ENCODE measurements around the gene TAF8.

The TAF8 gene

GRCh38 chr6:42125231-42125630 lies 74.9 kb downstream of the TAF8 start:
- Histone ChIP-seq H3K36me3 (ENCODE audit: insufficient read depth) (no peaks in the 10 kb centered on the region), H3K79me2 (ENCODE audit: insufficient read depth, low read depth) (no peaks in the 10 kb centered on the region), H3K4me2 (no peak overlapping the region), H3K27ac (no peak overlapping the region), H4K20me1 (ENCODE audit: insufficient read depth) (no peaks in the 10 kb centered on the region), H3K4me1 (ENCODE audit: low read depth, poor library complexity, severe bottlenecking) (no peaks in the 10 kb centered on the region), H2AFZ (ENCODE audit: low read depth) (no peak overlapping the region), H3K27me3 (ENCODE audit: insufficient read depth, low read depth) (no peaks in the 10 kb centered on the region), H3K9ac (no peak overlapping the region), H3K4me3 (IDR thresholded peaks at IDR 0.05; ENCODE audit: insufficient read depth, low read depth, low read length) (no peak overlapping the region)
- no peak for TF ChIP-seq CTCF (conservative IDR thresholded peaks at IDR 0.05; ENCODE audit: low read depth, low read length)

- H3K4me1 ChIP-seq (ENCODE audit: low read depth, poor library complexity, severe bottlenecking), result no peaks in the 10 kb centered on the region
- H3K27me3 ChIP-seq (ENCODE audit: insufficient read depth, low read depth), result no peaks in the 10 kb centered on the region
- no peak overlapping the region for H3K4me2 ChIP-seq
- no peak overlapping the region for H2AFZ ChIP-seq (ENCODE audit: low read depth)
- H3K79me2 ChIP-seq (ENCODE audit: insufficient read depth, low read depth), result no peaks in the 10 kb centered on the region
- H3K4me3 ChIP-seq (IDR thresholded peaks at IDR 0.05; ENCODE audit: insufficient read depth, low read depth, low read length), result no peak overlapping the region
- H4K20me1 ChIP-seq (ENCODE audit: insufficient read depth), result no peaks in the 10 kb centered on the region
- TF ChIP-seq CTCF (conservative IDR thresholded peaks at IDR 0.05; ENCODE audit: low read depth, low read length), result no peak
- H3K9ac ChIP-seq, result no peak overlapping the region
- no peaks in the 10 kb centered on the region for H3K36me3 ChIP-seq (ENCODE audit: insufficient read depth)
- no peak overlapping the region for H3K27ac ChIP-seq
Observed at GRCh38 chr6:42125663-42126062, 75.3 kb downstream of the TAF8 start.

- no peaks in the 10 kb centered on the region for H4K20me1 ChIP-seq (ENCODE audit: insufficient read depth)
- no peaks in the 10 kb centered on the region for H3K79me2 ChIP-seq (ENCODE audit: insufficient read depth, low read depth)
- H3K4me2 ChIP-seq, result no peak overlapping the region
- H2AFZ ChIP-seq (ENCODE audit: low read depth), result no peak overlapping the region
- H3K4me1 ChIP-seq (ENCODE audit: low read depth, poor library complexity, severe bottlenecking), result no peaks in the 10 kb centered on the region
- H3K9ac ChIP-seq, result no peak overlapping the region
- no peaks in the 10 kb centered on the region for H3K36me3 ChIP-seq (ENCODE audit: insufficient read depth)
- no peaks in the 10 kb centered on the region for H3K27me3 ChIP-seq (ENCODE audit: insufficient read depth, low read depth)
- no peak for TF ChIP-seq CTCF (conservative IDR thresholded peaks at IDR 0.05; ENCODE audit: low read depth, low read length)
- no peak overlapping the region for H3K27ac ChIP-seq
- no peak overlapping the region for H3K4me3 ChIP-seq (IDR thresholded peaks at IDR 0.05; ENCODE audit: insufficient read depth, low read depth, low read length)
Observed at GRCh38 chr6:42128460-42129359, 78.4 kb downstream of the TAF8 start.

- H3K36me3 ChIP-seq (ENCODE audit: insufficient read depth), result no peaks in the 10 kb centered on the region
- H3K27ac ChIP-seq, result no peak overlapping the region
- H3K4me3 ChIP-seq (IDR thresholded peaks at IDR 0.05; ENCODE audit: insufficient read depth, low read depth, low read length), result no peak overlapping the region
- H2AFZ ChIP-seq (ENCODE audit: low read depth), result no peak overlapping the region
- H3K4me2 ChIP-seq, result no peak overlapping the region
- no peak overlapping the region for H3K9ac ChIP-seq
- H3K27me3 ChIP-seq (ENCODE audit: insufficient read depth, low read depth), result no peaks in the 10 kb centered on the region
- no peaks in the 10 kb centered on the region for H4K20me1 ChIP-seq (ENCODE audit: insufficient read depth)
- TF ChIP-seq CTCF (conservative IDR thresholded peaks at IDR 0.05; ENCODE audit: low read depth, low read length), result no peak
- no peaks in the 10 kb centered on the region for H3K4me1 ChIP-seq (ENCODE audit: low read depth, poor library complexity, severe bottlenecking)
- no peaks in the 10 kb centered on the region for H3K79me2 ChIP-seq (ENCODE audit: insufficient read depth, low read depth)
Observed at GRCh38 chr6:42129360-42129676, 79.0 kb downstream of the TAF8 start.
